Activated T-cell treated with anti-CD3 and anti-CD28 coated beads, Interleukin-2, amount 50 U/mL, for 48 hours (primary cell): ENCODE results near the gene COX7B2.

ENCODE experiments used
- DNase-seq, 2 experiments: peaks; one replicate each; pipeline ENCODE4 v3.0.0-alpha.2; 2020

The COX7B2 gene

GRCh38 chr4:46886711-46887110, 22.3 kb downstream of the COX7B2 start:
- no peak for DNase-seq

- no peak for DNase-seq
These were observed 30.4 kb downstream of the COX7B2 start for GRCh38 chr4:46878641-46879040.

DNA sequence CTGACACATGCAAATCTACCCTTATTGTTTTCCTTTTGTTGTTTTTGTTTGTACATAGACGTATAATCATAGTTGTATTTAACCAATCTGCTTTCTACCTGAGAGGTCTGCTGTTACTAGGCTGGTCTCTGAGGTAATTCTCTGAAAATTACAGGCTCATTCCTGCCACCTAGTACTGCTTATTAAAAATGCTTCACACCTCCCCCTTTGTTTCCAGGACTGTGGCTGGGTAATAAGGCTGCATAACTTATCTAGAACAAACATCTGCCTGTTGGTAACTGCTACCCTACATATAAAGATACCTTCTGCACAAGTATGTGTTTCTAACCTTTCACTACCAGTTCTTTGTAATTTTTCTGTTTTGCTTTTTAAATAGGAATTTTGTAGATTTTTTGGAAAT, 34.2 kb downstream of the COX7B2 start:
- DNase-seq: no peak

GRCh38 chr4:46870411-46870810, 38.6 kb downstream of the COX7B2 start:
- DNase-seq: no peak

DNA sequence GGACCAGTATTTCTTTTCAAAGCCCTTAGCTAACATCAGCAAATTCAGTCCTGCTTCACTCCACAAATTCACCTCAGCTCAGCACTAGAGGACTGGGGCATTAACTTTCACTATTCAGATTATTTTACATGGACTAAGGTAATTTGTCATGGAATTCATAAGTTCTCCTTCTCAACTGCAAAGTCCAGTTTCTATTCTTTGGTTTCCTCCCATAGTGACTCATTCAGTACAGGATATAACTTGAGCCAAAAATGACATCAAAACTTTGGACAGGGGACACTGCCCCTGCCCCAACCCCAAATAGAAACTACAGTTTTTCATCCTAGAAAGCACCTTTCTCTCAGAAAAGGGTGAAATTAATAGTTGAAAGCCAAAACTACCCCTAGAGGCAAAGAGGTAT, 52.7 kb downstream of the COX7B2 start:
- DNase-seq: no peak

- no peak for DNase-seq
These were observed 56.2 kb downstream of the COX7B2 start for GRCh38 chr4:46852800-46853199.

- DNase-seq: no peak
These were observed 59.0 kb downstream of the COX7B2 start for GRCh38 chr4:46850026-46850425.

- DNase-seq: peak; percentile 35 to 46
These were observed 64.6 kb downstream of the COX7B2 start for GRCh38 chr4:46844325-46844917.

DNA sequence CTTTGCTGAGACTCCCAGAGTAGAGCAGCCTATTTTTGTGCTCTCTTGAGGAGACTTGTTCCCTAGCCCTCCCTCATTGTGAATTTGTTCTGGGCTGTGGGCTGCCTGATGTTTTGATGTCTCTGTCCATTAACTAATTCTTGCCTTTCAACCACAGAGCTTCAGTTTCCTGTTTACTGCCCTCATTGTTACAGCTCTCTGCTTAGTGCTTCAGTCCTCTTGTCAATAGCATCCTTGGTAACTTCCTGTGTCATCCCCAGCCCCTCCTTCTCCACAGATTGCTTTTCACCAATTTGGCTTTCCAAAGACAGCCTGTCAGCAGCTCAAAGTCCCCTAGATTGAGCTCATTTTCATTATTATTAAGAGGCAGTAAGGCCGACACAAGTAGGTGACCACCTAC, 69.9 kb downstream of the COX7B2 start:
- DNase-seq: no peak

DNA sequence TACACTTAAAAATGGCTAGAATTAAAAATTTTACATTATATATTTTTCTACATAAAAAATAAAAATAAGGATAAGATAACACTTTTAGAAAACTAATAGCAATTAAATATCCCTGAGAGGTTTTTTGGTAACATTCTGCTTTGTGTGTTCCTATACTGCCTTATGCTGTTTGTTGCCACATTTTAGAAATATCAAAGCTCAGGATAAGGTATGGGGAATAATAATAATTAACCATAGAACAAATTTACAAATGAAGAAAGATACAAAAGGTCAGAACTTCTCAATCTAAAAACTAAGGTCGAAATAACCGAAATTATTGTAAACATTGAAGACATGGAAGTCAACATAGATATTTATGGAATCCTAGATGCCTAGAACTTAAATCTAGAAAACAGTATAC, 71.4 kb downstream of the COX7B2 start:
- no peak for DNase-seq

DNA sequence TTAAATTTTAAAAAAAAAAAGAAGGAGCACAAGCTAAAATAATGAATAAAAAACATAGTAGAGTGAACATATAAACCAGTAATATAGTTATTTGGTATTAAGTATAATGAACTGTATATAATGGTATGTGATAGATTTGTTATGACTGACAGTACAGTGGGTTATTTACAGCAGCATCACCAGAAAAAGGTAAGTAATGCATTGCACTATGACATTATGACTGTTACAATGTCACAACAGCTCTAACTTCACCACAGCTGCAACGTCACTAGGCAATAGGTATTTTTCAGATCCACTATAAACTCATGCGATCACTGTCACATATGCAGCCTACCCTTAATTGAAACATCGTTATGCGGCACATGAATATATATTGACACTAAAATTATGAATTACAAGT, 72.5 kb downstream of the COX7B2 start:
- DNase-seq: no peak

- no peak for DNase-seq
These were observed 78.0 kb downstream of the COX7B2 start for GRCh38 chr4:46830971-46831454.

DNA sequence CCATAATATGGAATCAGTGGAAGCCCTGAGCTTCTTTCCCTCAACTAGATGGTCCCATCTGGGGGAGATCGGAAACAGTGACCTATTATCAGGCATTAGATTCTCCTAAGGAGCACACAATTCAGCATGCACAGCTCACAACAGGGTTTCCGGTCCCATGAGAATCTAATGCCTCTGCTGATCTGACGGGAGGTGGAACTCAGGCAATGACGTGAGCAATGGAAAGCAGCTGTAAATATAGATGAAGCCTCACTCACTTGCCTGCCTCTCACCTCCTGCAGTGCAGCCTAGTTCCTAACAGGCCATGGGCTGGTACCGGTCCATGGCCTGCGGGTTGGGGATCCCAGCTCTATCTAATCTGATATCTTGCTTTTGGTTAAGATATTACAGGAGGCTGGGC, 88.9 kb downstream of the COX7B2 start:
- no peak for DNase-seq

DNA sequence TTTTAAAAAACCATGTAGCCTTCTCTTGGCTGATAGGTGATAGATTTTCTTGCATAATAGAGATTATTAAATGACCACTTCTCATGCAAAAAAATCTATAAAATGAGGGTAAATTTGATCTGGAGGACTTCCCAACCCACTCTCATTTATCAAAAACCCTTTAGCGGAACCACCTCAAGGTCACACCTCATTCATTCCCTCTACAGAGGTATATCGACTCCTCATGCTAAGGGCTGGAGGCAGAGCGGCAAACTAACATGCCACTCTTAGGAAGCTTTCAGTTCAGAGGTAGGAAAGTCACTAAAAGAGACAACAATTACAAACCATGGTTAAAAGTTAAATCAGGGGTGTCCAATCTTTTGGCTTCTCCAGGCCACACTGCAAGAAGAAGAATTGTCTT, 90.0 kb downstream of the COX7B2 start:
- no peak for DNase-seq

DNA sequence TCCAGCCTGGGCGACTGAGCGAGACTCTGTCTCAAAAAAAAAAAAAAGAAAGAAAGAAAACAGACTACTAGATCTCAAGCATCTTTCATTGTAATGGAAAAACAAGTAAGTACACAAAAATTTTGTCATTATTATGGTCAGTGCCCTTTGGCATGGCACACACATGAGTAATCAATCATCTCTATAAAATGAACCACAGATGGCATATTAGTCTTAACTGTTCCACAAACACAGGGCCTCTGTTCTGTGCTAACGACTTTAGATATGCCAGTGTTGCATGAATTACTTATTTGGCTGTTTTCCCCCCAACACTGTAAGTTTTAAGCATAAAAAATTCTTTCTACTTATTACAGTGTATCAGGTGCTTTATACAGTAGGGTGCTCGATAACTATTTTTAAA, 90.4 kb downstream of the COX7B2 start:
- DNase-seq: no peak

DNA sequence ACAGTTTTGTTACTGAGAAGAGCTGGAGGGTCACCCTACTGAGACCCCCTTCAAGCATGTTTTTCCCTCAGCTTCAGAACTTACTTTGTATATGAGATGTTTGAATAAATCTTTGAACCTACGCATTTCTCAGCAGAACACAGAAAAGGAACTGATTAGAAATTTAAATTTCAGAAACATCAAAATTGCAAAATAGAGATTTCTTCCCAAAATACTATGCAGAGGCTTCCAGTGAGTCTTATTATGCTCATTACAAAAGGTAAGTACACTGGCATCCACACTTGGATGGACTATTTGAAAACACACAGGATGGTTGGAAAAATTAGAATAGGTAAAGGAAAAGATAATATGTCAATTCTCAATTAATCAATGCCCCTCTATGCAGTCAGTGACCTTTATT, 91.2 kb downstream of the COX7B2 start:
- DNase-seq: no peak

DNA sequence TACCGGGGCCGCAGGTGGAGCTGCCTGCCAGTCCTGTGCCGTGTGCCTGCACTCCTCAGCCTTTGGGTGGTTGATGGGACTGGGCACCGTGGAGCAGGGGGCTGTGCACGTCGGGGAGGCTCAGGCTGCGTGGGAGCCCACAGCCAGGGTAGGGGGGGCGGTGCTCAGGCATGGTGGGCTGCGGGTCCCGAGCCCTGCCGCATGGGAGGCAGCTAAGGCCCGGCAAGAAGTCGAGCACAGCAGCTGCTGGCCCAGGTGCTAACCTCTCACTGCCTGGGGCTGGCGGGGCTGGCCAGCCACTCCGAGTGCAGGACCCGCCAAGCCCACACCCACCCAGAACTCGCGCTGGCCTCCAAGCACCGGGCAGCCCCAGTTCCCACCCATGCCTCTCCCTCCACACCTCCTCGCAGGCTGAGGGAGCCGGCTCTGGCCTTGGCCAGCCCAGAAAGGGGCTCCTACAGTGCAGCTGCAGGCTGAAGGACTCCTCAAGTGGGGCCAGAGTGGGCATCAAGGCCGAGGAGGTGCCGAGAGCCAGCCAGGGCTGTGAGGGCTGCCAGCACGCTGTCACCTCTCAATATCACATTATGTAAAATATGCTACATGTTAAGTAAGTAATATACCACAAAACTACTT, 104.1 kb downstream of the COX7B2 start:
- no peak for DNase-seq

DNA sequence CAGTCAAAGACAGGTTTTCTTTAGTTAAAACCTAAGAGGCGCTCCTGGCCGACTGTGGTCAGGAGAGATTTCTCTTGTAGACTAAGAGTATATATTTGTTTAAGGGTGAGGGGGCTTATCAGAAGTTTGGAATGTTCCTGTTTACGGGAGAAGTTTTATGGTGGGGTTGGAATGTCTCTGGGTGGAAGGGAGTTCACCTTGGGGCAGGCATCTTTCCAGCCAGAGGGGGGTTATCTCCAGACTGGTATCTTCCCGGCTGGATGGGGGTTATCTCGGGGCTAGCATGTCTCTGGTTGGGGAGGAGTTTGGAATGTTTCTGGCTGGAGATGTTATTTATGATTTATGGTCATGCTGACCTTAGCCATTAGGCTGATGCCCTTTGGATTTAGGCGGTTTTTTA, 116.0 kb downstream of the COX7B2 start:
- no peak for DNase-seq

DNA sequence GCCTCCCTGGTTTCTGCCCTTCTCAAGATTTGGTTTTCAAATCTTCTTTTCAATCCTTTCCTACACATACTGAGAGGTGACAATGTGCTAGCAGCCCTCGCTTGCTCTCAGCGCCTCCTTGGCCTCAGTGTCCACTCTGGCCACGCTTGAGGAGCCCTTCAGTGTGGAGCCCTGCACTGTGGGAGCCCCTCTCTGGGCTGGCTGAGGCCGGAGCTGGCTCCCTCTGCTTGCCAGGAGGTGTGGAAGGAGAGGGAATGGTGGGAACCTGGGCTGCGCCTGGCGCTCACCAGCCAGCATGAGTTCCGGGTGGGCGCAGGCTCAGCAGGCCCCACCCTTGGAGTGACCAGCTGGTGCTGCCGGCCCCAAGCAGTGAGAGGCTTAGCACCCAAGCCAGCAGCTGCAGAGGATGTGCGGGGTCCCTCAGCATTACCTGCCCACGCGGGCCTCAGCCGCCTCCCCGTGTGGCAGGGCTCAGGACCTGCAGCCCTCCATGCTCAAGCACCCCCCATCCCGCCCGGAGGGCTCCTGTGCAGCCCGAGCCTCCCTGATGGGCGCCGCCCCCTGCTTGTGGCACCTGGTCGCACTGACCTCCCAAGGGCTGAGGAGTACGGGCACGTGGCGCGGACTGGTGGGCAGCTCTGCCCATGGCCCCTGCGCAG, 127.5 kb downstream of the COX7B2 start:
- DNase-seq: no peak

DNA sequence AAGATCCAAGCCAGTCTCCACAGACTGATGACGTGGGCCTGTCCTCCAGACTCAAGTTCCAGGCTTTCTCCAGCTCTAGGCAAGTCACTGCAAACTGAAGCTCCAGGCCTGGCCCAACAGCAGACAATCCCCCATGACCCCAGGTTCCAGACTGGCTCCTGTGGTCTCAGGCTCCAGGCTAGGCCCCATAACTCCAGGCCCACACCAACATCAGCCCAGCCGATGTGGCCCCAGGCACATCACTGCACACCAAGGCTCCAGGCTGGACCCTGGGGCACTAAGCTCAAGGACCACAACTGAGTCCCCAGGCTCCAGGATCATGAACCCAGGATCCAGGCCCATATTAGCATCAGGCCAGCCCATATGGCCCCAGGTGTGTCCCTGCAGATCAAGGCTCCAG, 143.6 kb downstream of the COX7B2 start:
- DNase-seq: no peak

DNA sequence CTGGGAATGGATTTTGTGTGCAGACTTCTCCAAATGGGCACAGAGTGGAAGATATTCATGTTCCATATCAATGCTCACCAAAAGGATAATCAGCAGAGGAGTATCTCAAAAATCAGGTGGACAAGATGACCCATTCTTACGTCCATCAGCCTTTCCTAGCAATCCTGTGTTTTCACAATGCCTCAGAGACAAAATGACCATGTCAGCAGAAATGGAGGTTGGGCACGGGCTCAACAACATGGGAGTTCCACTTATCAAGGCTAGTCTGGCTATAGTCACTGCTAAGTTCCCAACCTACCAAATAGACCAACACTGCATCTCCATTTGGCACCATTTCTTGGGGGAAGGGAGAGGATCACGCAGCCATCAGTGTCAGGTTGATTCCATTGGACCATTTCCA, 179.0 kb downstream of the COX7B2 start:
- DNase-seq: no peak

GRCh38 chr4:46720055-46720454, 189.0 kb downstream of the COX7B2 start:
- DNase-seq: no peak

- no peak for DNase-seq
These were observed 191.1 kb downstream of the COX7B2 start for GRCh38 chr4:46717950-46718349.

DNA sequence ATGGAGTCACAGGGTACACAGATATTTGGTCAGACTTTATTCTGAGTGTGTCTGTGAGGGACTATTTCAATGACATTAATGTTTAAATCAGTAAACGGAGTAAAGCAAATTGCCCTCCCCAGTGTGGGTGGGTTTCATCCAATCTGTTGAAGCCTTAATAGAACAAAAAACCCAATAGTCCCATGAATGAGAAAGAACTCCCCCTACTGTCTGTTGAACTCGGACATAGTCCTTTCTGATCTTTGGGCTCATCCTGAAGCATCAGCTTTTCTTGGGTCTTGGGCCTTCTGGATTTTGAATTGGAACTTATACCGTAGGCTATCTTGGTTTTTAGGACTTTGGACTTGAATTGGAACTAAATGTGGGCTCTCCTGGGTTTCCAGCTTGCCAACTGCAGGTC, 193.6 kb downstream of the COX7B2 start:
- no peak for DNase-seq

DNA sequence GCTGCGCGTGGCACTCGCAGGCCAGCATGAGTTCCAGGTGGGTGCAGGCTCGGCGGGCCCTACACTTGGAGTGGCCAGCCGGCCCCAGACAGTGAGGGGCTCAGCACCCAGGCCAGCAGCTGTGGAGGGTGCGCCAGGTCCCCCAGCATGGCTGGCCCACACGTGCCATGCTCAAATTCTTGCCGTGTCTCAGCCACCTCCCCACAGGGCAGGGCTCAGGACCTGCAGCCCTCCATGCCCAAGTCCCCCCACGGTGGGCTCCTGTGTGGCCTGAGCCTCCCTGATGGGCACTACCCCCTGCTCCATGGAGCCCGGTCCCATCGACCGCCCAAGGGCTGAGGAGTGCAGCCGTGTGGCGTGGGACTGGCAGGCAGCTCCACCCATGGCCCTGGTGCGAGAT, 210.2 kb downstream of the COX7B2 start:
- no peak for DNase-seq
